Activated B cell treated with CpG ODN at 0.5 μM for 24 hours (primary cell): Measurements from ENCODE around the gene LIMA1. TPM values are rescaled to one million over a fixed set of nuclear protein-coding genes. Genes with fewer than 3 reads are reported as not detected.

Experiments
- ATAC-seq: fragments of 200-7000 bp; cut with Tn5 transposase; one replicate; pipeline ENCODE4 v1.10.0; 2021; ENCODE audit warnings: low read depth, mild to moderate bottlenecking, moderate library complexity
- CTCF ChIA-PET: fragments of 350-600 bp; sonication (Branson Sonifier 250); formaldehyde crosslinking; loops from one replicate; lab custom pipeline; 2021; ENCODE audit warnings: antibody characterized with exemption; lab: Charles Lee
- POLR2A ChIA-PET: fragments of 350-600 bp; sonication (Branson Sonifier 250); formaldehyde crosslinking; loops from one replicate; lab custom pipeline; 2021; ENCODE audit warnings: antibody characterized with exemption; lab: Charles Lee
- DNase-seq: peaks from one replicate; pipeline ENCODE4 v3.0.0; 2022
- H3K27ac Mint-ChIP-seq: one replicate; pipeline ENCODE4 v1.8.0; 2020; ENCODE audit warnings: mixed read lengths
- H3K27me3 Mint-ChIP-seq: one replicate; pipeline ENCODE4 v1.8.0; 2021; ENCODE audit warnings: mixed read lengths
- H3K36me3 Mint-ChIP-seq: one replicate; pipeline ENCODE4 v1.8.0; 2021; ENCODE audit warnings: low read depth, mixed read lengths
- H3K4me1 Mint-ChIP-seq: one replicate; pipeline ENCODE4 v1.8.0; 2021; ENCODE audit warnings: mixed read lengths
- H3K4me3 Mint-ChIP-seq: one replicate; pipeline ENCODE4 v1.8.0; 2020; ENCODE audit warnings: mild to moderate bottlenecking, mixed read lengths
- H3K9me3 Mint-ChIP-seq: one replicate; pipeline ENCODE4 v1.8.0; 2020; ENCODE audit warnings: mixed read lengths
- intact Hi-C: fragments of 100-400 bp; cut with micrococcal nuclease; formaldehyde crosslinking; loops from one replicate; pipeline ENCODE4 v1.15.1; 2024
- total RNA-seq: library from RNA; stranded (reverse); gene quantifications from 2 replicates; pipeline ENCODE4 v1.2.3, GENCODE V29; 2022
- TF ChIP-seq, protein P1 (sequence below): fragments of 200-600 bp; IDR thresholded peaks from one replicate; pipeline ENCODE4 v1.8.0; 2022; ENCODE audit warnings: antibody characterized with exemption, mild to moderate bottlenecking

LIMA1 gene
- total RNA-seq, 1 donor from 2014 or later, result 5.7 TPM

DNA sequence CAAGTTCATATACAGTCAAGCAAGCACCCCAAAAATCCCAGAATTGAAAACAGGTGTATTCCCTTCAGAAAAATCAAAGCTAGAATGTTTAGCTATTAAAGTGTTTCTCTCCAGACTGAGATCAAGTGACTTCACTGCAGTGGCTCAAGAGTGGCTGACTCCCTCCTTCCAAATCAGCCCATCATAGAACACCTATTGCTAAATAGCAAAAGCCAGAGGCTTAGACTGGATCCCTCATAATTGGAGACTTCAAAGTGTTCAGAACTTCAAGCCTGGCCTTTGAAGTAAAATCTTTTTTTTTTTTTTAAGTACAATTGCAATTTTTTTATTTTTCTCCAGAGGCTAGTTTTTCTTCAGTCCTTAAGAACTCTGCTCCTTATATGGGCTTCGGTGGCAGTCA lies 66.1 kb downstream of the LIMA1 start:
- ChIA-PET CTCF (interaction anchor here (0.6 kb wide), 1 partner anchor 250 kb away, joined by 4 read pairs; no protein-coding TSS in a partner anchor), POLR2A (no interaction called here)
- no peak overlapping the region for H3K4me3 Mint-ChIP-seq

DNA sequence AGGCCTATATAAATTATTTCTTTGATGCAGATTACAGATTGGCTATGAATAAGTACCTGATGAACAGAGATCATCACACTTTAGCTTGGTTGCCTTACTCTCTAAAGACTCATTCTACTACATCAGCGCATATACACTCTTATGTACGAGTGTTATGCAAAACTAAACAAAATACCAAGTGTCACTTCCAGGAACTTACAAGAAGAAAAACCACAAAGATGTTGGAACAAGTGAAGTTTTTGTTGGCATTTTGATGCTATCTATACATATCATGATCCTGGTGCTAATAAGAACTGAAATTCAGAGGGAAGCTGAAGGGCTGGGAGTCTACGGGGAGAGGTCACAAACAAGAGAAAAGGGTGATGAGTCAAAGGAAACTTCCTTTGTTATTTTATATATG lies 68.3 kb downstream of the LIMA1 start:
- Mint-ChIP-seq H3K36me3 (no peaks in the 10 kb centered on the region), H3K27ac (no peak overlapping the region), H3K9me3 (no peaks in the 10 kb centered on the region), H3K27me3 (no peaks in the 10 kb centered on the region), H3K4me3 (no peak overlapping the region), H3K4me1 (peaks cover 2% of the 10 kb centered on the region)
- ChIA-PET POLR2A (no interaction called here), CTCF (no interaction called here)
- TF ChIP-seq, protein P1, sequence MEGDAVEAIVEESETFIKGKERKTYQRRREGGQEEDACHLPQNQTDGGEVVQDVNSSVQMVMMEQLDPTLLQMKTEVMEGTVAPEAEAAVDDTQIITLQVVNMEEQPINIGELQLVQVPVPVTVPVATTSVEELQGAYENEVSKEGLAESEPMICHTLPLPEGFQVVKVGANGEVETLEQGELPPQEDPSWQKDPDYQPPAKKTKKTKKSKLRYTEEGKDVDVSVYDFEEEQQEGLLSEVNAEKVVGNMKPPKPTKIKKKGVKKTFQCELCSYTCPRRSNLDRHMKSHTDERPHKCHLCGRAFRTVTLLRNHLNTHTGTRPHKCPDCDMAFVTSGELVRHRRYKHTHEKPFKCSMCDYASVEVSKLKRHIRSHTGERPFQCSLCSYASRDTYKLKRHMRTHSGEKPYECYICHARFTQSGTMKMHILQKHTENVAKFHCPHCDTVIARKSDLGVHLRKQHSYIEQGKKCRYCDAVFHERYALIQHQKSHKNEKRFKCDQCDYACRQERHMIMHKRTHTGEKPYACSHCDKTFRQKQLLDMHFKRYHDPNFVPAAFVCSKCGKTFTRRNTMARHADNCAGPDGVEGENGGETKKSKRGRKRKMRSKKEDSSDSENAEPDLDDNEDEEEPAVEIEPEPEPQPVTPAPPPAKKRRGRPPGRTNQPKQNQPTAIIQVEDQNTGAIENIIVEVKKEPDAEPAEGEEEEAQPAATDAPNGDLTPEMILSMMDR, result no peak
- intact Hi-C loops, result no loop called here
- DNase-seq (no peak), ATAC-seq (no peak)

More for the DNA sequence above, 66.1 kb downstream of the LIMA1 start:
- Mint-ChIP-seq H3K27me3 (no peaks in the 10 kb centered on the region), H3K36me3 (no peaks in the 10 kb centered on the region), H3K4me1 (peaks cover 2% of the 10 kb centered on the region), H3K27ac (no peak overlapping the region), H3K9me3 (no peaks in the 10 kb centered on the region)
- TF ChIP-seq, protein P1, result no peak
- no peak for DNase-seq
- intact Hi-C loops, result no loop called here
- no peak for ATAC-seq

DNA sequence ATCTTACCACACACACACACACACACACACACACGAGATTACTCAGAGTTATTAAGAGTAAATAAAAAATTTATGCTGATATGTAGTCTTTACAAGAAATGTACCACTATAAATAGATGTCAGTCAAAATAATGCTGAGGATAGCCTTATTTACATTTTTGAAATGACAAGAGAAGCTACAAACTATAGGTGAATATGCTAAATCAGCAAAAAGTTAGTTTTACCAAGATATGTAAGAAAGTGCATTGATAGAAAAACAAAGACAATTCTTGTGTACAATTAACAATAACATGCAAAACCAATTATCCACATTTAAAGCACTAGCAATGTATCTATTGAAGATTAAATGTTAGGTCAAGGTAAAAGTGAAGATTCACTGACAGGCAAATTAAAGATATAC lies 69.3 kb downstream of the LIMA1 start:
- Mint-ChIP-seq H3K27me3 (no peaks in the 10 kb centered on the region), H3K36me3 (no peaks in the 10 kb centered on the region), H3K9me3 (no peaks in the 10 kb centered on the region), H3K4me3 (no peak overlapping the region), H3K4me1 (peaks cover 2% of the 10 kb centered on the region), H3K27ac (no peak overlapping the region)
- ChIA-PET CTCF (no interaction called here), POLR2A (no interaction called here)
- TF ChIP-seq, protein P1, result no peak
- DNase-seq (no peak), ATAC-seq (no peak)
- intact Hi-C loops, result no loop called here

DNA sequence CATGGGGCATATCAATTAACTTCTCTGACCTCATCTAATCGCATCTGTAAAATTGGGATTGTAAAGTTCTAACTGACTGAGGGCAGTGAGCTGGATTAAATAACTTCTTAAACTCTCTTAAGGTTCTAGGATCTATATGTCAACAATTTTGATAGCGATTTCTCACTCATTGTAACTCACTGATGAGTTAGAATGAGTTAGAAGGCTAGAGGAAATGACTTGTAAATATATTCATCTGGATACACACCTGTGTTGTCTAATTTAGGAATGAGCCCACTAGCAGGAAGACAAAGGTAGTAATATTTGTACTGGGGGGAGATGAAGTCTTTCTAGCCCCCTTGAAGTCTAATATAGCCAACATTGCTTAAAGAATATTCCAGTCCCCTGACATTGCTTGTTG lies 69.9 kb downstream of the LIMA1 start:
- no peaks in the 10 kb centered on the region for H3K36me3 Mint-ChIP-seq
- intact Hi-C loops, result no loop called here
- no peaks in the 10 kb centered on the region for H3K9me3 Mint-ChIP-seq
- no peak for DNase-seq
- TF ChIP-seq, protein P1, result no peak
- ATAC-seq, result no peak
- ChIA-PET CTCF (no interaction called here), POLR2A (no interaction called here)
- H3K27me3 Mint-ChIP-seq, result no peaks in the 10 kb centered on the region
- no peak overlapping the region for H3K4me3 Mint-ChIP-seq
- no peak overlapping the region for H3K27ac Mint-ChIP-seq
- H3K4me1 Mint-ChIP-seq, result peaks cover 2% of the 10 kb centered on the region

DNA sequence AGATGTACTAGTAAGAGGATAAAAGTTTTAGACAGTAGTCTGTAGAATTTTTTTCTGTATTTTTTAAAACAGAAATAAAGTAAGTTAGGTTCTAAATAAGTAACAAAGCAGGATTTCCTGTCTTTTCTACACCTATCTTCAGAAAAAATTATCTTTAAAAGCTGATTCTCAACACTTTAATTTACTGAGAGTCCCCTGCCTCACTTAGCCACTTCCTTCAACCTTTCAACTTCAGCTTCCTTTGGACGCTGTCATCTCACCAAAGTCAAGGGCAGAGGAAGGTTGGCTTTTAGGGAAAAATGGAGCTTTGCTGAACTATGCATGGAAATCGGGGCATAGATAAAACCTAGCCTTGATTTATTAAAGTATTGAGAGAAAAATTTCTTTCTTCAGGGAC lies 71.3 kb downstream of the LIMA1 start:
- H3K27ac Mint-ChIP-seq, result no peak overlapping the region
- peaks cover 2% of the 10 kb centered on the region for H3K4me1 Mint-ChIP-seq
- H3K27me3 Mint-ChIP-seq, result no peaks in the 10 kb centered on the region
- CTCF ChIA-PET, result interaction anchor here (1.3 kb wide), 1 partner anchor 156 kb away, joined by 3 read pairs; no protein-coding TSS in a partner anchor
- peaks cover 3% of the 10 kb centered on the region for H3K9me3 Mint-ChIP-seq
- no peak for DNase-seq
- no peak overlapping the region for H3K4me3 Mint-ChIP-seq
- intact Hi-C loops, result no loop called here
- H3K36me3 Mint-ChIP-seq, result no peaks in the 10 kb centered on the region
- no peak for ATAC-seq
- POLR2A ChIA-PET, result no interaction called here
- TF ChIP-seq, protein P1, result no peak
